Fibroblast of skin of right quadriceps (primary cell): Measurements from ENCODE around the gene GNPAT.

Experiments used
- DNase-seq: peaks from one replicate; pipeline ENCODE4 v3.0.0-alpha.2; 2013

Gene GNPAT

GRCh38 chr1:231260351-231260750 is 19.3 kb downstream of the GNPAT start:
- DNase-seq = no peak

DNA sequence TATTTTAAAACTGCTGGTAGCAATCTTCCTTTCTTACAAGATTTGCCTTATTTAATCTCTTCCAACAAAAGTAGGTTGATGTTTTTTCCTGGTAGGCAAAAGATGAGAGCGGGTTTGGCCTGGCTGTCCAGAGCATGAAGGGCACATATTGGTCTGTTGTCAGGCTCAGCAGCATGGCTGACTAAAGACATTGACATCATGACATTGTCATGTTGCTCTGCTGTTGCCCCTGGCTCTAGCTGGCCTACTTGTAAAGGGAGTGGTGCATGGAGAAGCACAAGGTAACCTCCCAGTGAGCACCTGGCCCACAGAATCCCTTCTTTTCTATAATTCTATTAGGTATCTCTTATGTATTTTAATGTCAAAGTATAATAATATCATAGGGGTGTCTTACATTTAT is 23.6 kb downstream of the GNPAT start:
- no peak for DNase-seq

- no peak for DNase-seq
Measured at GRCh38 chr1:231265379-231265778, 24.4 kb downstream of the GNPAT start.

GRCh38 chr1:231266811-231267322 is 25.9 kb downstream of the GNPAT start:
- no peak for DNase-seq

DNA sequence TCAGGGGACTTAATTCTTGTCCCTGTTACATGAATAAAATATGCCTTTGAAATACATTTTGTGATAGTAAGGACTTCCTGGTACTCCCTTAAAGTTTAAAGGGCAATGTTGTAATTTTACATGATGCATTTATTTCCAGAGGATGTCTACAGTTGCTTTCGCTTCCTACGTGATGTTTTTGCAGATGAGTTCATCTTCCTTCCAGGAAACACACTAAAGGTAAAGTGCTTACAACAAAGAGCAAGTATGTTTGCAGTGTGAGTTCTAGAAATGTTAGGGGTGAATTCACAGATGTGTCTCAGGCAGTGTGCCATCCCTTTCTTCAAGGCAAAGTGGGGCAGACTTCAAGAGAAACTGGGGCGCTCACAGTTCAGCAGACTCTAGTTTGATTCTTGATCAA is 31.2 kb downstream of the GNPAT start:
- no peak for DNase-seq

DNA sequence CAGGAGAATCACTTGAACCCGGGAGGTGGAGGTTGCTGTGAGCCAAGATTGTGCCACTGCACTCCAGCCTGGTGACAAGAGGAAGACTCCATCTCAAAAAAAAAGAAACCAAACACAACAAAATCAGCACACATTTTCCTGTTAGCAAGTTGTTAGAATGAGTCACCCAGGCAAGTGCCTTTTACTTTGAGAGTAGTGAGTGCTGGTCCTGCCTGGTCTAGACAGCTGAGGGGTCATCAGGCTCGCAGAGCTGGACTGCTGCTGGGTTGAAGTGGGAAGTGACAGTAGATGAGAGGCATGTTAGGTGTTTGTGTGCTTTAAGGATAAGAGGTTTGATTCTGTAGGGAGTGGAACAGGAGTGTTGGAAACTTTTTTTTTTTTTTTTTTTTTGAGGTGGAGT is 31.9 kb downstream of the GNPAT start:
- DNase-seq = peak; percentile 7

DNA sequence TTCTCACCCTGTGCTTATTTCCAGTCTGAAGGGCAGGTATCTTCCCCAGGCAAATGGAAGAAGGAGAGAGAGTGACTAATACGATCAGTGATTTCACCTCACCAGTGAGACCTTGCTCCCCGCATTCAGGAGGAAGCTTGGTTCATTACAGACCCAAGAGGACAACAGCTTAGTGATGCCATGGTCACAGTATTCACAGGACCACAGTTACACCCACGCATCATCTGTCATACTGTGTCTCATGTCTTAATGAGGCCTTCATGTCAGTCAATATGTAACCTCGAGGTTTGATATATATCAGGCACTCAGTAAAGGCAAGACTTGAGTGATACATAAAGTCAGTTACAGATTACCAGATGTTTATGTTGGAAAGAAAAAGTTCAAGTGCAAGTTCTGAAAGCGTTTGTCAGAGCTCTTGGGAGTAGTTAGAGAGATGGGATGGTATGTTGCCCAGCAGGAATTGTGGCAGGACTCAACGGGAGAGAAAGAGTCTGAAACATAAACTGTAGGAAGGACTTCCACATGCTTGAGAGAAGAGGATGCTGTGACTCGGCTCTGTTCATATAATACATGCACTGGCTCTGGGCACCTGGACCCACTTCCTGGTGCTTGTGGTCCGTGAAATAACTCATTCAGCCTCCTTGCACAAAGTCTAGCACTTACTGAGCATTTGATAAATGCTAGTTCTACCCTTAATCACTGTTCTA is 33.3 kb downstream of the GNPAT start:
- peak; percentile 14 for DNase-seq

GRCh38 chr1:231278100-231278790 is 37.2 kb downstream of the GNPAT start:
- DNase-seq = no peak

DNA sequence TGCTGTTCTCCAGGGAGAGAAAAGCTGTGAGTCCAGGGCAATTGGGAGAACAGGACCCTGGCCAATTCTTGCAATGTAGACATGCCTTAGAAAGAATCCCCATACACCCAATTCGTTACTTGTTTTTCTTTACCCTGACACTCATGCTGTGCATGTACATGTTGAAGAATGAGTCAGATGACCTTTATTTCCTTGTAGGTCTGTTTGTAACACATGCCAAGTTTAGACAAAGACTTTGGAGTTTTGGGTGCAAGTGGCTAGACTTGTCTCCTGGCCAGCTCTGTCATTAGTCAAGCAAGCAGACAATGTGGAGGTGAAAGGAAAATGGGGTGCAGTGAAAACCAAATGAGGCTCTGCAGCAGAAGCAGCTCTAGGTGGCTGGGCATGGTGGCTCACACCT is 38.1 kb downstream of the GNPAT start:
- no peak for DNase-seq

GRCh38 chr1:231279683-231280082 is 38.7 kb downstream of the GNPAT start:
- DNase-seq = no peak

DNA sequence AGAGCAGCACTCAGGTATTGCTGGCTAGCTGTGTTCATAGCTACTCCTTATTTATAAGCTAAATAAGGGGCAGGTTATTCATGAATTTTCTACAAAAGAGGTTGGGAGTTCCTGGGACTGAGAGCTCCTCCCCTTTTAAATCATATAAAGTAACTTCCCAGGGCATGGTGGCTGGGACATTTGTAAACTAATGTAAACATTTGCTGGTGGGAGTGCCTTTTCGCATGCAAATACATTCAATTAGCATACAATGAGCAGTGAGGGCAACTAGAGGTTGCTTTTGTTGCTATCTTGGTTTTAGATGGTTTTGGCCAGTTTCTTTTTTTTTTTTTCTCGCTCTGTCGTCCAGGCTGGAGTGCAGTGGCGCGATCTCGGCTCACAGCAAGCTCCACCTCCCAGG is 43.4 kb downstream of the GNPAT start:
- DNase-seq = no peak

DNA sequence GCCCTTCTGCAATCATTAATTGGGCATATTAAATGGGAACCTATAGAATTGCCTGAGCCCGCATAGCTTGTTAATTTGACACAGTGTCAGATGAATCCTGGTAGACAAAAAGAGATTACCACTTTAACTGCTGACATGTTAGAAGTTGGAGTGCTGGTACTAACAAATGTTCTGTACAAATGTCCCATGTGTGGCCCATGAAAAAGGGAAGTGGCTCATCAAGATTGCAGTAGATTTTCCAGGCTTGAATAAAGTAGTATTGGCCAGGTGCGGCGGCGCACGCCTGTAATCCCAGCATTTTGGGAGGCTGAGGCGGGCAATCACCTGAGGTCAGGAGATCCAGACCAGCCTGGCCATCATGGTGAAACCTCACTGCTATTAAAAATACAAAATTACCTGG is 45.6 kb downstream of the GNPAT start:
- no peak for DNase-seq

- no peak for DNase-seq
Measured at GRCh38 chr1:231295938-231296337, 54.9 kb downstream of the GNPAT start.

- DNase-seq = no peak
Measured at GRCh38 chr1:231301990-231302389, 61.0 kb downstream of the GNPAT start.

- DNase-seq = no peak
Measured at GRCh38 chr1:231310391-231310934, 69.5 kb downstream of the GNPAT start.

GRCh38 chr1:231311720-231312431 is 70.9 kb downstream of the GNPAT start:
- DNase-seq = no peak

DNA sequence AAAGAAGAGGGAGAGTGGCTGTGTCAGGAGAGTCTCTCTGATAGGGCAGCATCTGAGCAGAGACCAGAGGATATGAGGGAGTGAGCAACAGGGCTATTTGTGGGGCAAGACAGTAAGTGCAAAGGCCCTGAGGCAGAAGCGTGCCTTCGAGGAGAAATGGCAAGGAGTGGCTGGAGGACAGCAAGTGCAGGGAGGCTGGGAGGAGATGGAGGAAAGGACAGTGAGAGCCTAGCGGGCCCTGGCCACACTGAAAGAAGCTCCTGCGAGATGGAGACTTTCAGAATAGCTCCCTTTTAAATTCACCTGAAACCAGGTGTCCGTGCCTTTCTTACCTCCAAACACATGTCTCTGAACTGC is 71.4 kb downstream of the GNPAT start:
- no peak for DNase-seq

GRCh38 chr1:231313661-231314060 is 72.6 kb downstream of the GNPAT start:
- no peak for DNase-seq

- DNase-seq = peak; percentile 22
Measured at GRCh38 chr1:231315887-231316286, 74.9 kb downstream of the GNPAT start.

DNA sequence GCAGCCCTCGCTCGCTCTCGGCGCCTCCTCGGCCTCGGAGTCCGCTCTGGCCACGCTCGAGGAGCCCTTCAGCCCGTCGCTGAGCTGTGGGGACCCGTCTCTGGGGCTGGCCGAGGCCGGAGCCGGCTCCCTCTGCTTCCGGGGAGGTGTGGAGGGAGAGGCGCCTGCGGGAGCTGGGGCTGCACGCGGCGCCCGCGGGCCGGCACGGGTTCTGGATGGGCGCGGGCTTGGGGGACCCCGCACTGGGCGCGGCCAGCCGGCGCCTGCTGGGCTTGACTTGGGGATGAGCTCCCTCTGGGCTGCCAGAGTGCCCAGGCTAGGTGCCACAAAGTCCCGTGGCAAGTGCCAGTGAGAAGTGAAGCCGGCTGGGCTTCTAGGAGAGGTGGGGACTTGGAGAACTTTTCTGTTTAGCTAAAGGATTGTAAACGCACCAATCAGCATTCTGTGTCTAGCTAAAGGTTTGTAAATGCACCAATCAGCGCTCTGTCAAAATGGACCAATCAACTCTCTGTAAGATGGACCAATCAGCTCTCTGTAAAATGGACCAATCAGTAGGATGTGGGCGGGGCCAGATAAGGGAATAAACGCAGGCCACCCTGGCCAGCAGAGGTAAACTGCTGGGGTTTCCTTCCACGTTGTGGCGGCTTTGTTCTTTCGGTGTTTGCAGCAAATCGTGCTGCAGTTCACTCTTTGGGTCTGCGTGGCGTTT is 76.4 kb downstream of the GNPAT start:
- no peak for DNase-seq

GRCh38 chr1:231318015-231318355 is 77.0 kb downstream of the GNPAT start:
- DNase-seq = no peak

DNA sequence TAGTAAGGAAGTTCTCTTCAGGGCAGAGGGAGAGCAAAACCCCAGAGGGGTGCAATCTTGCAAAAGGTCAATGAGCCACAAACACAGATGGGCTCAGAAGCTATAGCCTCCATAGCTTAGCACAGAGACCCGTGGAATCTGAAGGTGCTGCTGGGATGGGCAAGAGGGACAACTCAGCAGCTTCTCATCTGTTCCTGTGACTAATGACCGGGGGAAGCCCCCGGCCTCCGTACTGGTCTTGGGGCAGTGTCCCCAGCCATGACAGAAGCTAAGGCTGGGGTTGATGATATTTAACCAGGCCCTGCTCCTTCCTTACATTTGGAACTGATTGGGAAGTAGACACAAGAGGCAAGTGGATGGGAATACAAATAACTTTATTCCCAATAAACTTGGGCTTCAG is 77.6 kb downstream of the GNPAT start:
- DNase-seq = no peak

DNA sequence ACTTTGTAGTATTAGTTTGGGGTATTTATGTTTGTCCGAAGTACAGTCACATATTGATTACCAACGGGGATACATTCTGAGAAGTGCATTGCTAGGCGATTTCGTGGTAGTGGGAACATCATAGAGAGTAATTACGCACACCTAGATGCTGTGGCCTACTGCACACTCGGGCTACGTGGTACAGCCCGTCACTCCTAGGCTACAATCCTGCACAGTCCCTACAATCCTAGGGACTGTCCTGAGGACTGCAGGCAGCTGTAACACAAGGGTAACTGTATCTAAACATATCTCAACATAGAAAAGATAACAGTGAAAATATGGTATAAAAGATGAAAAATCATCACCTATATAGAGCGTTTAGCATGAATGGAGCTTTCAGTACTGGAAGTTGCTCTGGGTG is 78.1 kb downstream of the GNPAT start:
- no peak for DNase-seq
